ENCODE results near the gene C9. TPM values are rescaled to one million over a fixed set of nuclear protein-coding genes. Genes with fewer than 3 reads are reported as not detected.
"Not testable (repeated sequence)": the region's sequence is repeated elsewhere in the genome, so short reads cannot be mapped to it uniquely, and the experiment has no call there.

Gene C9
- total RNA-seq, 4 donors from 2014 or later = 0.12 to 1.1 TPM; not detected in 2

GRCh38 chr5:39352951-39353350 is 11.3 kb downstream of the C9 start:
- ATAC-seq (ENCODE audit: low FRiP score) = no peak
- no peak for DNase-seq (ENCODE audit: low spot score)
- no peak for TF ChIP-seq CTCF (IDR thresholded peaks at IDR 0.05)

- ATAC-seq (ENCODE audit: low FRiP score) (no peak), DNase-seq (ENCODE audit: low spot score) (no peak)
- TF ChIP-seq CTCF (IDR thresholded peaks at IDR 0.05) = no peak
Measured at GRCh38 chr5:39352170-39352569, 12.1 kb downstream of the C9 start.

GRCh38 chr5:39349484-39349883 is 14.8 kb downstream of the C9 start:
- ATAC-seq (ENCODE audit: low FRiP score) = no peak
- DNase-seq (ENCODE audit: low spot score) = no peak

GRCh38 chr5:39342460-39342859 is 21.8 kb downstream of the C9 start:
- no peak for TF ChIP-seq CTCF (IDR thresholded peaks at IDR 0.05)
- DNase-seq (ENCODE audit: low spot score) = no peak
- ATAC-seq (ENCODE audit: low FRiP score) = no peak

More at GRCh38 chr5:39349484-39349883, 14.8 kb downstream of the C9 start:
- no peak for TF ChIP-seq CTCF (IDR thresholded peaks at IDR 0.05)

GRCh38 chr5:39341896-39342295 is 22.4 kb downstream of the C9 start:
- TF ChIP-seq CTCF (IDR thresholded peaks at IDR 0.05) = no peak
- no peak for DNase-seq (ENCODE audit: low spot score)
- ATAC-seq (ENCODE audit: low FRiP score) = no peak

GRCh38 chr5:39340506-39340905 is 23.8 kb downstream of the C9 start:
- no peak for TF ChIP-seq CTCF (IDR thresholded peaks at IDR 0.05)
- DNase-seq (ENCODE audit: low spot score) = no peak
- no peak for ATAC-seq (ENCODE audit: low FRiP score)

- TF ChIP-seq CTCF (IDR thresholded peaks at IDR 0.05) = no peak
- DNase-seq (ENCODE audit: low spot score) (no peak), ATAC-seq (ENCODE audit: low FRiP score) (no peak)
Measured at GRCh38 chr5:39337252-39337915, 26.9 kb downstream of the C9 start.

GRCh38 chr5:39334296-39334695 is 30.0 kb downstream of the C9 start:
- not testable (repeated sequence) for ATAC-seq (ENCODE audit: low FRiP score); DNase-seq (ENCODE audit: low spot score)
